ENCODE results near the gene GRIN2D.

GRIN2D gene

GRCh38 chr19:48379058-48379457, 14.4 kb upstream of the GRIN2D start:
- no peak overlapping the region for H3K4me3 ChIP-seq (IDR thresholded peaks at IDR 0.05; ENCODE audit: insufficient read depth, low read depth, low read length)
- H3K27ac ChIP-seq, result peak overlapping the region; percentile 90
- TF ChIP-seq CTCF (conservative IDR thresholded peaks at IDR 0.05; ENCODE audit: low read depth, low read length), result no peak
- peak overlapping the region; percentile 53 for H3K4me2 ChIP-seq
- no peak overlapping the region for H2AFZ ChIP-seq (ENCODE audit: low read depth)
- H3K4me1 ChIP-seq (ENCODE audit: low read depth, poor library complexity, severe bottlenecking), result peaks cover 95% of the 10 kb centered on the region
- H4K20me1 ChIP-seq (ENCODE audit: insufficient read depth), result no peaks in the 10 kb centered on the region
- 0 out of 2 replicates have a peak, but pooled peaks cover 6% of the 10 kb centered on the region for H3K36me3 ChIP-seq (ENCODE audit: insufficient read depth)
- H3K79me2 ChIP-seq (ENCODE audit: insufficient read depth, low read depth), result no peaks in the 10 kb centered on the region
- no peaks in the 10 kb centered on the region for H3K27me3 ChIP-seq (ENCODE audit: insufficient read depth, low read depth)
- peak overlapping the region; percentile 4; the same call in 1 of the 2 replicates for H3K9ac ChIP-seq

- H3K4me2 ChIP-seq, result peak overlapping the region; percentile 17; the same call in 1 of the 2 replicates
- no peak overlapping the region for H2AFZ ChIP-seq (ENCODE audit: low read depth)
- peaks cover 100% of the 10 kb centered on the region for H3K4me1 ChIP-seq (ENCODE audit: low read depth, poor library complexity, severe bottlenecking)
- H3K36me3 ChIP-seq (ENCODE audit: insufficient read depth), result 0 out of 2 replicates have a peak, but pooled peaks cover 8% of the 10 kb centered on the region
- no peaks in the 10 kb centered on the region for H4K20me1 ChIP-seq (ENCODE audit: insufficient read depth)
- TF ChIP-seq CTCF (conservative IDR thresholded peaks at IDR 0.05; ENCODE audit: low read depth, low read length), result no peak
- no peaks in the 10 kb centered on the region for H3K27me3 ChIP-seq (ENCODE audit: insufficient read depth, low read depth)
- H3K9ac ChIP-seq, result no peak overlapping the region
- no peaks in the 10 kb centered on the region for H3K79me2 ChIP-seq (ENCODE audit: insufficient read depth, low read depth)
- peak overlapping the region; percentile 90; the same call in 1 of the 2 replicates for H3K27ac ChIP-seq
- H3K4me3 ChIP-seq (IDR thresholded peaks at IDR 0.05; ENCODE audit: insufficient read depth, low read depth, low read length), result no peak overlapping the region
Observed at GRCh38 chr19:48381178-48381950, 12.1 kb upstream of the GRIN2D start.

GRCh38 chr19:48382286-48382685, 11.2 kb upstream of the GRIN2D start:
- no peak for TF ChIP-seq CTCF (conservative IDR thresholded peaks at IDR 0.05; ENCODE audit: low read depth, low read length)
- Histone ChIP-seq H3K27me3 (ENCODE audit: insufficient read depth, low read depth) (no peaks in the 10 kb centered on the region), H3K4me1 (ENCODE audit: low read depth, poor library complexity, severe bottlenecking) (peaks cover 100% of the 10 kb centered on the region), H2AFZ (ENCODE audit: low read depth) (no peak overlapping the region), H3K27ac (peak overlapping the region; percentile 19; the same call in 1 of the 2 replicates), H3K4me2 (no peak overlapping the region; the same call in 1 of the 2 replicates), H3K36me3 (ENCODE audit: insufficient read depth) (peaks cover 8% of the 10 kb centered on the region; the same call in 1 of the 2 replicates), H3K9ac (no peak overlapping the region), H4K20me1 (ENCODE audit: insufficient read depth) (no peaks in the 10 kb centered on the region), H3K79me2 (ENCODE audit: insufficient read depth, low read depth) (peaks cover 3% of the 10 kb centered on the region; the same call in 1 of the 2 replicates), H3K4me3 (IDR thresholded peaks at IDR 0.05; ENCODE audit: insufficient read depth, low read depth, low read length) (no peak overlapping the region)

- peak overlapping the region; percentile 85 for H3K4me2 ChIP-seq
- peaks cover 16% of the 10 kb centered on the region; the same call in 1 of the 2 replicates for H3K36me3 ChIP-seq (ENCODE audit: insufficient read depth)
Observed at GRCh38 chr19:48385461-48386087, 7.9 kb upstream of the GRIN2D start.

More at GRCh38 chr19:48385461-48386087, 7.9 kb upstream of the GRIN2D start:
- no peaks in the 10 kb centered on the region for H3K27me3 ChIP-seq (ENCODE audit: insufficient read depth, low read depth)
- no peak for TF ChIP-seq CTCF (conservative IDR thresholded peaks at IDR 0.05; ENCODE audit: low read depth, low read length)
- H2AFZ ChIP-seq (ENCODE audit: low read depth), result no peak overlapping the region
- no peak overlapping the region for H3K4me3 ChIP-seq (IDR thresholded peaks at IDR 0.05; ENCODE audit: insufficient read depth, low read depth, low read length)
- H3K27ac ChIP-seq, result peak overlapping the region; percentile 58
- no peaks in the 10 kb centered on the region for H4K20me1 ChIP-seq (ENCODE audit: insufficient read depth)
- peaks cover 90% of the 10 kb centered on the region for H3K4me1 ChIP-seq (ENCODE audit: low read depth, poor library complexity, severe bottlenecking)
- peak overlapping the region; percentile 22; the same call in 1 of the 2 replicates for H3K9ac ChIP-seq
- H3K79me2 ChIP-seq (ENCODE audit: insufficient read depth, low read depth), result peaks cover 32% of the 10 kb centered on the region
